Memory B cell (primary cell): ENCODE measurements around the gene CHRNE.

Experiments used
- ATAC-seq: fragments of 150-1000 bp; cut with Tn5 transposase; 2 replicates; pipeline ENCODE4 v1.10.0; 2021; ENCODE audit warnings: low read depth, mild to moderate bottlenecking, moderate library complexity
- DNase-seq, 2 donors: peaks; one replicate each; pipeline ENCODE4 v3.0.0; 2022; ENCODE audit warnings: low spot score in 2 of 2
- H3K27ac Mint-ChIP-seq: one replicate; pipeline ENCODE4 v1.8.0; 2022; ENCODE audit warnings: mild to moderate bottlenecking, moderate library complexity, mixed read lengths
- H3K27me3 Mint-ChIP-seq: one replicate; pipeline ENCODE4 v1.8.0; 2022; ENCODE audit warnings: mixed read lengths
- H3K36me3 Mint-ChIP-seq: one replicate; pipeline ENCODE4 v1.8.0; 2022; ENCODE audit warnings: mild to moderate bottlenecking, mixed read lengths
- H3K4me1 Mint-ChIP-seq: one replicate; pipeline ENCODE4 v1.8.0; 2022; ENCODE audit warnings: mixed read lengths
- H3K4me3 Mint-ChIP-seq: one replicate; pipeline ENCODE4 v1.8.0; 2022; ENCODE audit warnings: mild to moderate bottlenecking, moderate library complexity, mixed read lengths
- H3K9me3 Mint-ChIP-seq: one replicate; pipeline ENCODE4 v1.8.0; 2022; ENCODE audit warnings: mixed read lengths

Gene CHRNE

GRCh38 chr17:4944554-4945175 lies 41.8 kb upstream of the CHRNE start:
- H3K27ac Mint-ChIP-seq: peak overlapping the region; percentile 93
- no peaks in the 10 kb centered on the region for H3K9me3 Mint-ChIP-seq
- peaks cover 27% of the 10 kb centered on the region for H3K36me3 Mint-ChIP-seq
- peak overlapping the region; percentile 99 for H3K4me3 Mint-ChIP-seq
- no peaks in the 10 kb centered on the region for H3K27me3 Mint-ChIP-seq
- ATAC-seq (no peak), DNase-seq (no peak)
- peaks cover 61% of the 10 kb centered on the region for H3K4me1 Mint-ChIP-seq

- no peaks in the 10 kb centered on the region for H3K9me3 Mint-ChIP-seq
- DNase-seq (no peak), ATAC-seq (no peak)
- peak overlapping the region; percentile 99 for H3K4me3 Mint-ChIP-seq
- no peaks in the 10 kb centered on the region for H3K27me3 Mint-ChIP-seq
- peaks cover 27% of the 10 kb centered on the region for H3K36me3 Mint-ChIP-seq
- peaks cover 63% of the 10 kb centered on the region for H3K4me1 Mint-ChIP-seq
- peak overlapping the region; percentile 93 for H3K27ac Mint-ChIP-seq
Measured at GRCh38 chr17:4944163-4944553, 41.3 kb upstream of the CHRNE start.

GRCh38 chr17:4942760-4943508 lies 40.0 kb upstream of the CHRNE start:
- no peaks in the 10 kb centered on the region for H3K9me3 Mint-ChIP-seq
- H3K4me3 Mint-ChIP-seq: peak overlapping the region; percentile 7
- H3K36me3 Mint-ChIP-seq: peaks cover 29% of the 10 kb centered on the region
- H3K4me1 Mint-ChIP-seq: peaks cover 69% of the 10 kb centered on the region
- no peaks in the 10 kb centered on the region for H3K27me3 Mint-ChIP-seq
- no peak for DNase-seq
- peak overlapping the region; percentile 37 for H3K27ac Mint-ChIP-seq
- ATAC-seq: no peak

- Mint-ChIP-seq H3K27me3 (no peaks in the 10 kb centered on the region), H3K27ac (peak overlapping the region; percentile 92), H3K36me3 (peaks cover 23% of the 10 kb centered on the region), H3K4me1 (peaks cover 62% of the 10 kb centered on the region), H3K9me3 (no peaks in the 10 kb centered on the region), H3K4me3 (peak overlapping the region; percentile 90)
- no peak for ATAC-seq
- DNase-seq: no peak
Measured at GRCh38 chr17:4941319-4941610, 38.4 kb upstream of the CHRNE start.

- no peaks in the 10 kb centered on the region for H3K27me3 Mint-ChIP-seq
- ATAC-seq: no peak
- H3K27ac Mint-ChIP-seq: peak overlapping the region; percentile 92
- peaks cover 62% of the 10 kb centered on the region for H3K4me1 Mint-ChIP-seq
- no peak for DNase-seq
- no peaks in the 10 kb centered on the region for H3K9me3 Mint-ChIP-seq
- peaks cover 22% of the 10 kb centered on the region for H3K36me3 Mint-ChIP-seq
- peak overlapping the region; percentile 90 for H3K4me3 Mint-ChIP-seq
Measured at GRCh38 chr17:4940555-4941318, 37.8 kb upstream of the CHRNE start.

- H3K4me3 Mint-ChIP-seq: peak within 1 kb of the TSS; percentile 90
- DNase-seq (peak; percentile 90 to 96), ATAC-seq (peak; percentile 84)
- no peaks in the 10 kb centered on the region for H3K9me3 Mint-ChIP-seq
- H3K27me3 Mint-ChIP-seq: no peaks in the 10 kb centered on the region
- H3K36me3 Mint-ChIP-seq: peaks cover 14% of the 10 kb centered on the region
- H3K27ac Mint-ChIP-seq: peak within 1 kb of the TSS; percentile 92
- peaks cover 54% of the 10 kb centered on the region for H3K4me1 Mint-ChIP-seq
Measured at GRCh38 chr17:4939796-4940554, 37.1 kb upstream of the CHRNE start, which contains the start of the genes RNF167 and SLC25A11. Gene RNF167 (plus strand): TSS chr17:4940268. CDS start chr17:4940910, 642 bp downstream. Gene SLC25A11 (minus strand): TSS chr17:4940046. CDS start chr17:4939910, 136 bp downstream.

- H3K36me3 Mint-ChIP-seq: peaks cover 14% of the 10 kb centered on the region
- peak overlapping the region; percentile 90 for H3K4me3 Mint-ChIP-seq
- no peaks in the 10 kb centered on the region for H3K9me3 Mint-ChIP-seq
- peaks cover 52% of the 10 kb centered on the region for H3K4me1 Mint-ChIP-seq
- ATAC-seq (peak; percentile 1), DNase-seq (no peak)
- H3K27ac Mint-ChIP-seq: peak overlapping the region; percentile 92
- no peaks in the 10 kb centered on the region for H3K27me3 Mint-ChIP-seq
Measured at GRCh38 chr17:4939546-4939795, 36.6 kb upstream of the CHRNE start.

- Mint-ChIP-seq H3K4me1 (peaks cover 52% of the 10 kb centered on the region), H3K27me3 (no peaks in the 10 kb centered on the region), H3K36me3 (peaks cover 10% of the 10 kb centered on the region), H3K27ac (peak overlapping the region; percentile 92), H3K4me3 (peak overlapping the region; percentile 90), H3K9me3 (no peaks in the 10 kb centered on the region)
- DNase-seq (no peak), ATAC-seq (no peak)
Measured at GRCh38 chr17:4938688-4939545, 36.0 kb upstream of the CHRNE start.

- H3K4me1 Mint-ChIP-seq: peaks cover 47% of the 10 kb centered on the region
- DNase-seq (no peak), ATAC-seq (no peak)
- H3K27ac Mint-ChIP-seq: no peak overlapping the region
- no peaks in the 10 kb centered on the region for H3K27me3 Mint-ChIP-seq
- peaks cover 10% of the 10 kb centered on the region for H3K36me3 Mint-ChIP-seq
- H3K9me3 Mint-ChIP-seq: no peaks in the 10 kb centered on the region
- H3K4me3 Mint-ChIP-seq: peak overlapping the region; percentile 90
Measured at GRCh38 chr17:4938069-4938491, 35.2 kb upstream of the CHRNE start.

GRCh38 chr17:4937553-4937952 lies 34.7 kb upstream of the CHRNE start:
- DNase-seq (no peak), ATAC-seq (no peak)
- peaks cover 44% of the 10 kb centered on the region for H3K4me1 Mint-ChIP-seq
- peaks cover 10% of the 10 kb centered on the region for H3K36me3 Mint-ChIP-seq
- H3K4me3 Mint-ChIP-seq: no peak overlapping the region
- no peaks in the 10 kb centered on the region for H3K27me3 Mint-ChIP-seq
- H3K9me3 Mint-ChIP-seq: no peaks in the 10 kb centered on the region
- no peak overlapping the region for H3K27ac Mint-ChIP-seq

GRCh38 chr17:4936436-4936835 lies 33.5 kb upstream of the CHRNE start:
- H3K4me1 Mint-ChIP-seq: peaks cover 37% of the 10 kb centered on the region
- ATAC-seq (no peak), DNase-seq (no peak)
- peaks cover 2% of the 10 kb centered on the region for H3K36me3 Mint-ChIP-seq
- H3K27me3 Mint-ChIP-seq: no peaks in the 10 kb centered on the region
- no peak overlapping the region for H3K27ac Mint-ChIP-seq
- no peaks in the 10 kb centered on the region for H3K9me3 Mint-ChIP-seq
- H3K4me3 Mint-ChIP-seq: no peak overlapping the region

GRCh38 chr17:4935650-4936049 lies 32.8 kb upstream of the CHRNE start:
- ATAC-seq: no peak
- Mint-ChIP-seq H3K27ac (no peak overlapping the region), H3K36me3 (peaks cover 5% of the 10 kb centered on the region), H3K4me3 (no peak overlapping the region), H3K4me1 (peaks cover 34% of the 10 kb centered on the region), H3K9me3 (no peaks in the 10 kb centered on the region), H3K27me3 (no peaks in the 10 kb centered on the region)
- DNase-seq: no peak
